HG02943 (cell line): ENCODE results near the gene CD101.
A peak's percentile ranks its signal among the peaks of the same experiment; 100 is the strongest.
"Not testable (repeated sequence)": the region's sequence is repeated elsewhere in the genome, so short reads cannot be mapped to it uniquely, and the experiment has no call there.

Experiments
- ATAC-seq: cut with Tn5 transposase; IDR thresholded peaks from one replicate; pipeline ENCODE4 v1.9.1; 2021; ENCODE audit warnings: mild to moderate bottlenecking, low read depth, moderate library complexity; ENCODE audit not compliant: unreplicated experiment

CD101 gene, protein sequence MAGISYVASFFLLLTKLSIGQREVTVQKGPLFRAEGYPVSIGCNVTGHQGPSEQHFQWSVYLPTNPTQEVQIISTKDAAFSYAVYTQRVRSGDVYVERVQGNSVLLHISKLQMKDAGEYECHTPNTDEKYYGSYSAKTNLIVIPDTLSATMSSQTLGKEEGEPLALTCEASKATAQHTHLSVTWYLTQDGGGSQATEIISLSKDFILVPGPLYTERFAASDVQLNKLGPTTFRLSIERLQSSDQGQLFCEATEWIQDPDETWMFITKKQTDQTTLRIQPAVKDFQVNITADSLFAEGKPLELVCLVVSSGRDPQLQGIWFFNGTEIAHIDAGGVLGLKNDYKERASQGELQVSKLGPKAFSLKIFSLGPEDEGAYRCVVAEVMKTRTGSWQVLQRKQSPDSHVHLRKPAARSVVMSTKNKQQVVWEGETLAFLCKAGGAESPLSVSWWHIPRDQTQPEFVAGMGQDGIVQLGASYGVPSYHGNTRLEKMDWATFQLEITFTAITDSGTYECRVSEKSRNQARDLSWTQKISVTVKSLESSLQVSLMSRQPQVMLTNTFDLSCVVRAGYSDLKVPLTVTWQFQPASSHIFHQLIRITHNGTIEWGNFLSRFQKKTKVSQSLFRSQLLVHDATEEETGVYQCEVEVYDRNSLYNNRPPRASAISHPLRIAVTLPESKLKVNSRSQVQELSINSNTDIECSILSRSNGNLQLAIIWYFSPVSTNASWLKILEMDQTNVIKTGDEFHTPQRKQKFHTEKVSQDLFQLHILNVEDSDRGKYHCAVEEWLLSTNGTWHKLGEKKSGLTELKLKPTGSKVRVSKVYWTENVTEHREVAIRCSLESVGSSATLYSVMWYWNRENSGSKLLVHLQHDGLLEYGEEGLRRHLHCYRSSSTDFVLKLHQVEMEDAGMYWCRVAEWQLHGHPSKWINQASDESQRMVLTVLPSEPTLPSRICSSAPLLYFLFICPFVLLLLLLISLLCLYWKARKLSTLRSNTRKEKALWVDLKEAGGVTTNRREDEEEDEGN

GRCh38 chr1:117001254-117001927 lies at the start of gene CD101:
CD101 (plus strand) TSS chr1:117001760; CDS start chr1:117001818, 58 bp downstream.
- peak; percentile 93 for ATAC-seq

DNA sequence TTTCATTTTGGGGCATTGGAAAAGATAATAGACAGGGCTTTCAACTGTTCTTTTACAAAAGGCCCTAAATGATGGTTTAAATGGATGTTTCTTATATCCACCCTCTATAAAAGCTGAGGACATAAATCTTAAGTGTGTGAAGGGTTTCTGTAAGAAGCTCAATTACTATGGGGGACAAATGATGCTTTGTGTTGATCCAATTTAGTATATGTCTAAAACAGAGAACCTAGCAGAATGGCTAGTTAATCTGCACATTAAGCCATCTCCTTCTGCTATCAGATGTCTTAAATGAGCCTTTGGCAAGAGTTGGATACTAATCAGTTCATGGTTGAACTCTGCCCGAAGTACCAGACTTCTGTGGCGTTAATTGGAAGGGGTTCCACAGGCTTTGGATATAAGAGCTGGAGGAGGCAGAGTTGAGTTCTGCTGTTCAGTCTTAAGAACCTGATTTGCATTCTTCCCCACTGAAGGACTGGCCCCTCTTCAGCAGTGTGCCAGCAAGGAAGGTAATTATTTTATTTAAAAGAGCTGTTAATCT lies 48.8 kb upstream of the CD101 start:
- ATAC-seq, result no peak

- no peak for ATAC-seq
These were observed 47.1 kb upstream of the CD101 start for GRCh38 chr1:116954440-116954839.

DNA sequence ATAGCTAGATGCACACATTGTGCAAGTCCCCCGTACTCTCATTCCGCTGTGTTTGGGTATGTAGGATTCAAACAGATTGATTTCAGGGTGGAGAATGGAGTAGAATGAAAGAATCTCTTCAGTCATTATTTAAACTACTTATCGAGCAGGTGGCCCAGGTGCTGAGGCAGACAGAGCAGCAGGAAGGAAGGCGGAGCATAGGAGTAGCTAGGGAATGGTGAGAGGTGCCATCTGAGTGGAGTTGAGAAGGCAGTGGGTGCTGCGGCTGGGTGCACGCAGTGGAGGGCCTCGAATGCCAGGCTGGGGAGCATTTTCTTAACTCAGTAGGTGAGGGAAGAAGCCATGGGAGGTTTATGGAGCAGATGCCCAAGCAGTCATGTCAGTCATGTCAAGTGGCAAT lies 45.2 kb upstream of the CD101 start:
- no peak for ATAC-seq

DNA sequence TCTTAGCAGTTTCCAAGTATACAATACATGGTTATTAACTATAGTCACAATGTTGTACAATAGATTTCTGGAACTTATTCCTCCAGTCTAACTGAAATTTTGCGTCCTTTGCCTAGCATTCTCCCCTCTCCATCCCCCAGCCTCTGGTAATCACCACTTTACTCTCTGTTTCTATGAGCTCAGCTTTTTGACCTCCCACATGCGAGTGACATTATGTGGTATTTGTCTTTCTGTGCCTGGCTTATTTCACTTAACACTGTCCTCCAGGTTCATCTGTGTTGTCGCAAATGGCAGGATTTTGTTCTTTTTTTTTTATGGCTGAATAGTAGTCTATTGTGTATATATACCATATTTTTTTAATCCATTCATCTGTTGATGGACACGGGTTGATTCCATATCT lies 43.9 kb upstream of the CD101 start:
- ATAC-seq, result no peak

GRCh38 chr1:116958110-116958509 lies 43.5 kb upstream of the CD101 start:
- no peak for ATAC-seq

GRCh38 chr1:116958977-116959376 lies 42.6 kb upstream of the CD101 start:
- no peak for ATAC-seq

- no peak for ATAC-seq
These were observed 40.0 kb upstream of the CD101 start for GRCh38 chr1:116961606-116962005.

- no peak for ATAC-seq
These were observed 38.4 kb upstream of the CD101 start for GRCh38 chr1:116962987-116963639.

DNA sequence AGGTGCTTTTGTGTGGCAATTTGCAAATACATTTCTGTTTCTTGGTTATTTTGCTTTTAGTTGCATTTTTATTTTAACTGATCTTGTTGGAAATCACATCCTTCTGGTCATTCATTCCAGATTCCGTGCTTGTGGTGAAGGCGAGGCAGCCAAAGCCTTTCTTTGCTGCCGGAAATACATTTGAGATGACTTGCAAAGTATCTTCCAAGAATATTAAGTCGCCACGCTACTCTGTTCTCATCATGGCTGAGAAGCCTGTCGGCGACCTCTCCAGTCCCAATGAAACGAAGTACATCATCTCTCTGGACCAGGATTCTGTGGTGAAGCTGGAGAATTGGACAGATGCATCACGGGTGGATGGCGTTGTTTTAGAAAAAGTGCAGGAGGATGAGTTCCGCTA lies 34.8 kb upstream of the CD101 start:
- ATAC-seq, result no peak

- ATAC-seq, result no peak
These were observed 32.8 kb upstream of the CD101 start for GRCh38 chr1:116968724-116969123.

GRCh38 chr1:116971258-116971860 lies 30.2 kb upstream of the CD101 start:
- no peak for ATAC-seq

DNA sequence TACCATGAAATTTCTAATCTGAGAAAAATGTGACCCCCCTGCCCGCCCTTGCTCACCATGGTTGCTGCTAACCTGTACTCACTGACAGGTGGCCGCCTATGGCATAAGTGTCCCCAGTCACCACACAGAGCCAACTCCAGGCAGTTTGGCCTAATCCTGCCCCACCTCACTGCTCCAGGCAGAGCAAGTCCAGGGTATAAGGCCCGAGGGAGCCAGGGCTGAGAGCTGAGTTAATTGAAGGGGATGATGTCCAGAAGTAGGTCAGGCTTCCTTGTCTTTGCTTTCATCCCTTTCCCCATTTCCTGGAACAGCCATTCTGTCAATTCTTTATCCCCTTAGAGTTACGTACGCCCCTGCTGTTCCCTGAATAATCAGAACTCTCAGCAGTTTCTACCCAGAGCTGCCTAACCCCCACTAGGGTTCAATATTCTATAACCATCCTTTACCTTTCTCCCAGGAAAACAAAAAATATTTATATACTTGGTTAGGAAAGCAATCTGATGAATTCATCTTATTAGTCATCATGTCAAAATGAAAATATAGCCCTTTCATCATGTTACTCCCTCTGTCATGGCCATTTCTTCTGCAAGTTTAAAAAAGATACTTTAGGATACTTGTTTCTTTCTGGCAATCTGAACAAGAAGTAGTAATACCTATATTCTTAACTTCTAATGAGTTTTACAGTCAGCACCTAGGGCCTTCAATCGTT lies 29.4 kb upstream of the CD101 start:
- no peak for ATAC-seq

GRCh38 chr1:116972674-116973030 lies 28.9 kb upstream of the CD101 start:
- no peak for ATAC-seq

- ATAC-seq, result not testable (repeated sequence)
These were observed 21.3 kb upstream of the CD101 start for GRCh38 chr1:116980309-116980708.

- no peak for ATAC-seq
These were observed 20.0 kb upstream of the CD101 start for GRCh38 chr1:116981521-116982037.

DNA sequence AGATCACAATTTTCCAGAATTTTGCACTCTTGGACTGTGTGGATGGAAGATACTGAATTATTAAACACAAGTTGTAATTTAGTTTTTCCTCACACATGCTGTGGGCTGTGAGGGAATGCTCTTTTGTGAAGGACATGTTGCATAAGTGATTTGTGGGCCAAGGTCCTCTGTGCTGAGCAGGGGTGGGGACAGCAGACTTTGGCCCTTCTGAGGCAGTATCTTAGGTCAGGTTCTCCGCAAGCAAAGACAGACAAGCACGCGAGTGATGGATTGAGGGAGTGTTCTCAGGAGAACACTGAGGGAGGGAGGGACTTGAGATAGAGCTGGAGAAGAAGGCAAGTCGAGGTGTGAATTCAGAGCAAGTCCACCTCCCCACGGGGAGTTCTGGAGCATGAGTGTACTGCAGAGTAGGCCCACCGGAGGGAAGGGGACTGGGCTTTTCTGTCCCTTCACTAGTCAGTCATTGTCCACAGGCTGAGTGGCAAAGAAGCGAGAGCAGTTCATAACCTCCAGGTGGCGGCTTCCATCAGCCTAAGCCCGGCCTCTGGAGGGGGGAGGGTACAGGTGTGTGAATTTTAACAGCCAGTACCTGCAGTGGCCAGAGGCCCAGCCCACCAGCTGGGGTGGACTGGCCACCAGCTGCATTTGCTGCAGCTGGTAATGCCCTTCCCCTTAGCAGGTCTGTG lies 19.1 kb upstream of the CD101 start:
- ATAC-seq, result no peak

DNA sequence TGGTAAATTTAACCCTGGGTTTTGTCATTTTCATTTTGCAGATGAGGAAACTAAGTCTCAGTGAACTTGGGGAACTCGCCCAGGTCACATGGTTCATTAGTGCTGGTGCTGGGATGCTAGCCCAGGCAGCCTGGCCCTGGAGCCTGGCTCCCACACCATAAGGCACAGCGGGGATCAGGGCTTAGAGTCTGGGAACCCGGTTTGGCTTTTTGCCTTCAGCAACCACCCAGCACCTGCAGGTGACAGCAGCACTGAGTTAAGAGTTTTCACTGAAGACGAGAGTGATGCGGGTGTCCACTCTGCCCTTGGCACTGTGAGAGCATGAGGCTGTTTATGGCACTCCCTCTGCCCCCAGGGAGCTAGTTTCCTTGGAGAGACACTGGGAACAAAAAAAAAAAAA lies 18.4 kb upstream of the CD101 start:
- no peak for ATAC-seq
